ENCODE measurements around the gene REL. TPM values are rescaled to one million over a fixed set of nuclear protein-coding genes. Genes with fewer than 3 reads are reported as not detected.

The REL gene
- total and polyA plus RNA-seq, 2 of the 13 experiments (the other 11 are each of a cell fraction or from before 2014, with no cell fraction given): 3.7 to 7.0 TPM

DNA sequence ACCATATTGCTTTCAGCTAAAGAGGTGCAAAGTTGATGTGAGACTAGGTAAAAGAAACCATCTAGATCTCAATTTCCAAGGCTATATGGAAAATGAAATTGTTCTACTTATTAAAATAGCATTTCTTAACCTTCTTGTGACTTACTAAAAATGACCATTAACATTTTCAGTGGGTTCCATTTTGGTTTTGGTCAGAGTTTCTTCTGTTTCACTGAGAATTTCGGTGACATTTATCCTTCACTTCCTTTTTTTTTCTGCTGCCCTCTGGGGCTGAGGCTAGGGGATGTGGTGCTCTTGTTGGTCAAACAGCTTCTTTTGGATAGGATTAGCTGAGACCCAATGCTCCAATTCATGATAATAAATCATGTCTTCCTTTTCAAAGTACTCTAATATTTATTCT, 44.3 kb upstream of the REL start:
- H3K27ac ChIP-seq (ENCODE audit: extremely low read length, insufficient read depth, low read length): no peak overlapping the region
- no peaks in the 10 kb centered on the region for H3K36me3 ChIP-seq (replicated peaks in 1 of 2; ENCODE audit: control insufficient read depth in 1 of 2, insufficient read depth in 2 of 2, low read length in 2 of 2)
- no peak overlapping the region for H3K4me3 ChIP-seq (replicated peaks in 1 of 3; ENCODE audit: insufficient read depth in 1 of 3, low read depth in 2 of 3, low read length in 3 of 3)
- WGBS (ENCODE audit: low lambda C conversion rate): 0% methylated on average over 1 of the region's 1 CpG
- FAIRE-seq (no peak), DNase-seq (ENCODE audit: low spot score) (no peak), ATAC-seq (no peak)
- ChIA-PET POLR2A (no interaction called here), CTCF (ENCODE audit: low intra/inter-chr PET ratio, low total read pairs) (no interaction called here)
- H3K79me2 ChIP-seq (ENCODE audit: insufficient read depth, low read length): no peaks in the 10 kb centered on the region
- no peaks in the 10 kb centered on the region for H4K20me1 ChIP-seq (ENCODE audit: insufficient read depth, low read length)
- in situ Hi-C loops (cut with HindIII; ENCODE audit: extremely low pct_ligation_motif_present, low pct_unique_long_range_greater_than_20kb) (no loop called here), intact Hi-C loops (cut with micrococcal nuclease; ENCODE audit: unreplicated experiment) (no loop called here)
- H2AFZ ChIP-seq (ENCODE audit: low read length): no peak overlapping the region
- no peaks in the 10 kb centered on the region for H3K9me3 ChIP-seq (ENCODE audit: low read length)
- BruUV-seq (replicated peaks): no TSS peak
- peaks cover 2 to 46% of the 10 kb centered on the region in 2 experiments; a peak in 4 of 5 replicates for H3K27me3 ChIP-seq (ENCODE audit: control insufficient read depth in 1 of 2, insufficient read depth in 2 of 2, low read length in 2 of 2)
- H3K4me2 ChIP-seq (ENCODE audit: low read depth, low read length): no peak overlapping the region
- no peak overlapping the region for H3K9ac ChIP-seq (ENCODE audit: insufficient read depth, low read depth, low read length)
- H3K4me1 ChIP-seq (ENCODE audit: insufficient read depth, low read length): no peaks in the 10 kb centered on the region
- TF ChIP-seq NCOA2 (CRISPR knock-in tag; IDR thresholded peaks at IDR 0.05) (no peak), NFIB (CRISPR knock-in tag; IDR thresholded peaks at IDR 0.05; ENCODE audit: borderline replicate concordance) (no peak), ATF1 (CRISPR knock-in tag; IDR thresholded peaks at IDR 0.05) (no peak), ZNF552 (CRISPR knock-in tag; IDR thresholded peaks at IDR 0.05; ENCODE audit: borderline replicate concordance) (no peak)

GRCh38 chr2:60838481-60838880, 42.9 kb upstream of the REL start:
- CTCF ChIA-PET (ENCODE audit: low intra/inter-chr PET ratio, low total read pairs): no interaction called here
- Histone ChIP-seq H3K79me2 (ENCODE audit: insufficient read depth, low read length) (no peaks in the 10 kb centered on the region), H3K9me3 (ENCODE audit: low read length) (no peaks in the 10 kb centered on the region), H3K4me2 (ENCODE audit: low read depth, low read length) (no peak overlapping the region), H3K9ac (ENCODE audit: insufficient read depth, low read depth, low read length) (no peak overlapping the region), H3K27me3 (ENCODE audit: control insufficient read depth in 1 of 2, insufficient read depth in 2 of 2, low read length in 2 of 2) (peaks cover 2 to 35% of the 10 kb centered on the region in 2 experiments; a peak in 4 of 5 replicates), H4K20me1 (ENCODE audit: insufficient read depth, low read length) (no peaks in the 10 kb centered on the region), H3K4me3 (replicated peaks in 1 of 3; ENCODE audit: insufficient read depth in 1 of 3, low read depth in 2 of 3, low read length in 3 of 3) (no peak overlapping the region), H3K36me3 (replicated peaks in 1 of 2; ENCODE audit: control insufficient read depth in 1 of 2, insufficient read depth in 2 of 2, low read length in 2 of 2) (no peaks in the 10 kb centered on the region), H3K4me1 (ENCODE audit: insufficient read depth, low read length) (no peaks in the 10 kb centered on the region), H3K27ac (ENCODE audit: extremely low read length, insufficient read depth, low read length) (no peak overlapping the region), H2AFZ (ENCODE audit: low read length) (no peak overlapping the region)
- POLR2A ChIA-PET: no interaction called here
- 19% methylated on average over 3 of the region's 3 CpGs for WGBS (ENCODE audit: low lambda C conversion rate)
- intact Hi-C loops (cut with micrococcal nuclease; ENCODE audit: unreplicated experiment): no loop called here
- in situ Hi-C loops (cut with HindIII; ENCODE audit: extremely low pct_ligation_motif_present, low pct_unique_long_range_greater_than_20kb): no loop called here
- DNase-seq (ENCODE audit: low spot score) (no peak), FAIRE-seq (no peak), ATAC-seq (no peak)
- no TSS peak for BruUV-seq (replicated peaks)
- TF ChIP-seq SIX1 (CRISPR knock-in tag; IDR thresholded peaks at IDR 0.05; ENCODE audit: borderline replicate concordance) (no peak), ZNF124 (CRISPR knock-in tag; IDR thresholded peaks at IDR 0.05) (no peak), SRSF9 (IDR thresholded peaks at IDR 0.05; ENCODE audit: borderline replicate concordance, insufficient read depth, low read depth, low read length, poor library complexity, severe bottlenecking) (no peak), ZNF674 (CRISPR knock-in tag; IDR thresholded peaks at IDR 0.05; ENCODE audit: low read depth) (no peak), ZNF609 (CRISPR knock-in tag; IDR thresholded peaks at IDR 0.05; ENCODE audit: borderline replicate concordance) (no peak), THAP11 (CRISPR knock-in tag; IDR thresholded peaks at IDR 0.05) (no peak), ISX (CRISPR knock-in tag; conservative IDR thresholded peaks at IDR 0.05) (no peak), KLF9 (CRISPR knock-in tag; IDR thresholded peaks at IDR 0.05; ENCODE audit: low read depth) (no peak), ZNF879 (CRISPR knock-in tag; IDR thresholded peaks at IDR 0.05) (no peak), ZNF101 (CRISPR knock-in tag; IDR thresholded peaks at IDR 0.05; ENCODE audit: borderline replicate concordance, low read depth) (no peak)
- TF ChIP-seq, protein P1, sequence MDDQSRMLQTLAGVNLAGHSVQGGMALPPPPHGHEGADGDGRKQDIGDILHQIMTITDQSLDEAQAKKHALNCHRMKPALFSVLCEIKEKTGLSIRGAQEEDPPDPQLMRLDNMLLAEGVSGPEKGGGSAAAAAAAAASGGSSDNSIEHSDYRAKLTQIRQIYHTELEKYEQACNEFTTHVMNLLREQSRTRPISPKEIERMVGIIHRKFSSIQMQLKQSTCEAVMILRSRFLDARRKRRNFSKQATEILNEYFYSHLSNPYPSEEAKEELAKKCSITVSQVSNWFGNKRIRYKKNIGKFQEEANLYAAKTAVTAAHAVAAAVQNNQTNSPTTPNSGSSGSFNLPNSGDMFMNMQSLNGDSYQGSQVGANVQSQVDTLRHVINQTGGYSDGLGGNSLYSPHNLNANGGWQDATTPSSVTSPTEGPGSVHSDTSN (CRISPR knock-in tag; IDR thresholded peaks at IDR 0.05; ENCODE audit: borderline replicate concordance): no peak
